Stimulated activated CD4-positive, alpha-beta T cell treated with anti-CD3 and anti-CD28 coated beads, Interleukin-12 subunit alpha, Interleukin-12 subunit beta, amount 100 ng/mL, for 24 hours (primary cell): ENCODE measurements around the gene TP53I11.
A peak's percentile ranks its signal among the peaks of the same experiment; 100 is the strongest.

ENCODE experiments used
- DNase-seq, 2 experiments: peaks; one replicate each; pipeline ENCODE4 v3.0.0-alpha.2; 2020; ENCODE audit warnings: low read depth in 2 of 2

Gene TP53I11

DNA sequence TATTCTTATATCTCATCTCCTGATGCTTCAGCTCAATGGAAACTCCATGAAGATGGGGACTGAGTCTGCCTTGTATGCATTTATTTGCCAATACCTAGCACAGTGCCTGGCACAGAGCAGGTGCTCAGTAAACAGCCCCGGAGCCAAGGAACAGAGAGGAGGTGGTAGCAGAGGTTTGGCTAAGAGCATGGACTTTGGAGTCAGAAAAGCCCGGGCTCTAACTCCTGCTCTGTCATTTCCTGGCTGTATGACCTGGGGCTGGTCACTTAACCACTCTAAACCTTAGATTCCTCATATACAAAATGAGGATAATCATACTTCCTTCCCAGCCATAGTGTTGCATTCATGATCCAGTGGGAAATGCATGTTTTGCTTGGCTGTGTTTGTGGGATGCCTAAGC is 36.6 kb downstream of the TP53I11 start:
- DNase-seq, result no peak

DNA sequence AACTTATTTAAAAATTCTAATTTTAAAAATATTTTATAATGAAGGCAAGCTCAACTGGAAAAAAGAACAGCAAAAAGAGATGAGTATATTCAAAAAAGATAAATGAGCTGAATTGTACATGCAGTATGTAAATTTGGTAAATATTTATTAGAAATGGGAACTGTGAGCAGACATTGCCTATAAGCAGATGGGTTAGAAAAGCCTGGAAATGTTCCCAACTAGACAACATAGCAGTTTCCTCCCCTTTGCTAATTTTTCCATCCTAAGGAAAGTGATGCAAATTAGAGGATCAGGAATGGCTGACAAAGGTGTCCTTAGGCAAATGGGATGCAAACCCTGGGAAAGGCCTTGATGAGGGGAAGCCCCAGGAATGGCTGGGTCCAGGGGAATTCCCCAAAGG is 37.2 kb downstream of the TP53I11 start:
- DNase-seq, result no peak

- no peak for DNase-seq
Observed at GRCh38 chr11:44912270-44912987, 38.3 kb downstream of the TP53I11 start.

GRCh38 chr11:44911029-44911814 is 39.5 kb downstream of the TP53I11 start:
- peak; percentile 64 to 90 for DNase-seq

GRCh38 chr11:44910591-44910990 is 40.1 kb downstream of the TP53I11 start:
- DNase-seq, result no peak

DNA sequence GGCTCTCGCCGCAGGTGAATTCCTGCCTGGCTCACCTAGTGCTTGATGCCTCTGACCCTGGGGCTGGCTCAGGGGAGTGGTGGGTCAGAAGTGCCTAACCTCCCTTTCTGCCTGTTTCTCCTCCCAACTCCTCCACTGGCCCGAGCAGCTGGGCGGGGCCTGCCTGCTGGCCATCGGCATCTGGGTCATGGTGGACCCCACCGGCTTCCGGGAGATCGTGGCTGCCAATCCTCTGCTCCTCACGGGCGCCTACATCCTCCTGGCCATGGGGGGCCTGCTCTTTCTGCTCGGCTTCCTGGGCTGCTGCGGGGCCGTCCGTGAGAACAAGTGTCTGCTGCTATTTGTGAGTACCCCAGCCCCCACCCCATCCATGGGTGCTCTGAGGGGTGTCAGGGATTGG is 41.1 kb downstream of the TP53I11 start:
- DNase-seq, result no peak

DNA sequence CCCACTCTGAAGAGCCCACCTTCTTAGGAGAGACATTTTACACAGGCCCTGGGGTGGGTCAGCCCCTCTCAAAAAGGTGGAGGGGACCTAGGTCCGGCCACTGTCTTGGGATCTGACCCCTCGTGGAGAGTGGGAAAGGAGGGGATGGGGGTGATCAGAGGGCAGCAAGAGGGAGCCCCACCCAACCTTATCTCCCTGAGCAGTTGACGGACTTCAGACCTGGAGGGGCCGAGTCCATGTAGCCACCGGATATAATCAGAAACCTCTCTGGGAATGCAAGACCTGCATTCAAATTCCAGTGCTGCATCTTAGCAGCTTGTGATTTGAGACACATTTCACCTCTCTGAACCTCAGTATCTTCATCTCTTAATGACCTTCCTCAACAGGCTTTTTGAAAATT is 44.0 kb downstream of the TP53I11 start:
- no peak for DNase-seq

- no peak for DNase-seq
Observed at GRCh38 chr11:44905131-44905866, 45.4 kb downstream of the TP53I11 start.

GRCh38 chr11:44904261-44905020 is 46.2 kb downstream of the TP53I11 start:
- DNase-seq, result no peak

DNA sequence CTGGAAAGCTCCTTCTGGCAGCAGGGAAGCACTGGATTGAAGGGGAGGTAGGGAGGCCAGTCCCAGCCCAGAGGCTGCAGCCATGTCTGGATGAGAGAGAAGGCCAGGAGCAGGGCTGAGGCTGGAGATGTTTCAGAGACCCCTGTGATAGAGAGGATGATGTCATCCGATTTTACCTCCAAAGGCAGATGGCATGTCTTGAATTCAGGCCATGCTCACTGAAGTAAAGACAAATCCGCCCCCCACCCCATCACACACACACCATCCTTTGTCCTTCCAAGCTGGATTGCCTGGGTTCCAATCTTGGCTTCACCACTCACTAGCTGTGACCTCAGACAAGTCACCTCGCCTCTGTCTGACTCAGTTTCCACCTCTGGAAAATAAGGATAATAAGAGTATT is 47.2 kb downstream of the TP53I11 start:
- no peak for DNase-seq

DNA sequence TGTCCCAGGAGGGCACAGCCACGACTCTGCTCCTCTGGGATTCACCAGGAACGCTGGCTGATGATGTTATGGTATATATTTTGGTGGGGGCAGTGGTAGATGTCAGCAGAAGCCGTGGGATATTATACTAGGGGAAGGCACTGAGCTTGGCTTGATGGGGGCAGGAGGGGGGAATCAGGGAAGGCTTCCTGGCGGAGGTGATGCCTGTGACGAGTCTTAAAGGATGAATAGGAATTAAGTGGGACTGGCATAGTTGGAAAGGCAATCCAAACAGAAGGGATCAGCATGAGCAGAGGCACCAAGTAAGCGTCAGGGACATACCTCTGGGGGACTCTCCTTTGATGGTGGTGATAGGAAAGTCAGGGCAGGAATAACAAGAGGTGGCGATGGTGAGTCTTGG is 47.6 kb downstream of the TP53I11 start:
- no peak for DNase-seq

DNA sequence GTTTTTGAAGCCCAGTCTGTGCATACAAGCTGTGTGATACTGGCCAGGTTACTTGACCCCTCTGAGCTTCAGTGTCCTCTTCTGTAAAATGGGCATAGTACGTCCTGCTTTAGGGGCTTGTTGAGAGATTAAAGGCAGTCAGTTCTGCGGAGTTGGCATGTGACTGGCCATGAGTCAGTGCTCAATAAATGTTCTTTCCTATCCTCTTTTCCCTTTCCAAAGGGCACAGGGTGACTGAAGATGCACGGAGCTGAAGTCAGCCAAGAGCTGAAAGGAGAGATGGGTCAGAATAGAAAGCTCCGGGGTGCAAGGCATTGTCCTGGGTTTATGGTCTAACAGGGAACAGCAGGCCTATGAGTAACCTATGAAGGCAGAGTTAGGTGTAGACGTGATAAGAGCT is 48.9 kb downstream of the TP53I11 start:
- DNase-seq, result no peak

GRCh38 chr11:44901120-44901633 is 49.5 kb downstream of the TP53I11 start:
- no peak for DNase-seq

DNA sequence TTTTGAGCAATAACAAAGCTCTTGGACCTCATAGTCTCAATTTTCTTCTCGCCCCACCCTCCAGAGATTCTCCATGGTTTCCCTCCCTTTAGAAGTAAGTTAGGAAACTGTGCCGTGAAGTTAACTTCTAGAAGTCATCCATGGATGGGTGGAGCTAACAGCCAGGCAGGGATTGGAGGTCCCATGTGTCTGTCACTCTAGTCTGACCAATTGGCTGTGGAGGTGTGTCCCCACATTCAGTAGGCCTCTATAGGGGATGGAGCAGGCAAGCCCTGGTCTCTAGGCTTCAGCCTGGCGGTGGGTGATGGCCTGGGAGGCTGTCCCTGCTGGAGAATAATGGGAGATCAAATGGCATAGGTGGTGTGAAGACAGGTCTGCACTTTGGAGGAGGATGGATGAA is 50.7 kb downstream of the TP53I11 start:
- peak in 1 of 2 experiments; percentile 39 for DNase-seq

DNA sequence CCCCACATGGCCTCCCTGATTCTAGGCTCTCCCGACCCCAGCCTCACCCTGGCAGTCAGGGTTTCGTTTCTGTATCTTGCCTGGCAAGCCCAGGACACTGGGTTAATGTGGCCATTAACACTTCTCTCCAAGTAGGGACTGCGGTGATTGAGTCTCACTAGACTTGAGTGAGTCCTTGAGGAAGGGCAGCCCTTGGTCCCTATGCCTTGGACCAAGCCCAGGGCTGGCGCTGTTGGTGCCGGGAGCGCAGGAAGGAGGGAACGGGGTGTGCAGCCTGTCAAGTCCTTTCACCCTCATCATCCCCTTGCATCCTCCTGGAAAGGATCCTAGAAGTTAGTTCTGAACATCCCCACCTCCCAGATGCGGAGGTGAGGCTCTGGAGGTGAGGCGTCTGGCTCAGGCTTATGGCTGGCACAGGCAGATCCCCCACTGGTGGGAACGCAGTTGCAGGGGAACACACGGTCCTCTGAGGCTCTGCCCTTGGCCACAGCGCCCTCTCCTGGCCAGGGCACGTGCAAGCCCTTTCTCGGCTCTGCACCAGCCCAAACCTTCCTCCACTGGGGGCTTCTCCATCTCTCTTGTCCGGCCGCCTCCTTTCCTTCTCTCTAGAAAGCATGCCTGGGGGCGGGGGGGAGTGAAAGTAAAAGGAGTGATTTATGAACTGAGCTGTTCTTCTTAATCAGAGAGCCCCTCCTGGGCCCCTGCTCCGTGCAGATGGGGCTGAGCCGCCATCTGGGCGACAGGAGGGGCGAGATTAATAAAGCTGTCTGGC is 56.7 kb downstream of the TP53I11 start:
- peak; percentile 25 to 53 for DNase-seq

DNA sequence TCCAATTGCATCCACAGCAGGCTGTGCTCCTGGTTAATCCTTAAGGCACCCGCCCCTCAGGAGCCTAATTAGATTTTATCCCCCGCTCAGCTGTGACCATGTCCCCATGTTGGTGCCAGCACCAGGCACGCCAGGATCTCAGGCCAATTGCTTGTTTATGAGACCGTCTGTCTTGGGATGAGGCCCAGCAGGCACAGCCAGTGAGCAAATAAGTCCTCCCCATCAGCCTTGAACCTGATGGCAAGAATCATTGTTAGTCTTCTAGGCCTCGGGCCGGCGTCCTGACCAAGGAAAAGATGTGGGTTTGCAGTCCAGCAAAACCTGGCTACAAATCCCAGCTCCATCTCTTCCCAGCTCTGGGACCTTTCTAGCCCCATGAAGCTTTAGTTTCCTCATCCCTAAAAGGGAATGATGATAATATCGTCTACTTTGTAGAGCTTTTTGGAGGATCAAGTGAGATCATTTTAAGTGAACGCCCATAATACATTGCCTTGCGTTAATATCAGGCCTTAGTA is 57.3 kb downstream of the TP53I11 start:
- no peak for DNase-seq

GRCh38 chr11:44892843-44893242 is 57.8 kb downstream of the TP53I11 start:
- DNase-seq, result no peak

DNA sequence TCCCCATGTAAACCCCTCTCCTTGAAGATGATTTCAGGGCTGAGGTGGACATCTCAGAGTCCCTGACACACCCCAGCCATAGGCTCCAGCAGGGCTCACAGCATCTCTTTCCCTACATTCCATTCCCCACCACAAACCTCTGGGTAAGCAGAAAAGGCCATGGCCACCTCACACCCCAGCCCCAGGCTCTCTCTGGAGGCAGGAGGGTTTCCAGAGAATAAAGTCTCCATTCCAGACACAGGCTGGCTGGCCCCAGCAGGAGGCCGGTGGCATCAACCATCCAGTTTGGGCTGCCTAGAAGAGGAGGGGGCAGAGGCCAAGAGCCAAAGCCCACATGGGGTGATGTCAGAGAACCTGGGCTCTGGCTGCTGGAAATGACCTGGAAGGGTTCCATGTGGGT is 61.4 kb downstream of the TP53I11 start:
- no peak for DNase-seq

DNA sequence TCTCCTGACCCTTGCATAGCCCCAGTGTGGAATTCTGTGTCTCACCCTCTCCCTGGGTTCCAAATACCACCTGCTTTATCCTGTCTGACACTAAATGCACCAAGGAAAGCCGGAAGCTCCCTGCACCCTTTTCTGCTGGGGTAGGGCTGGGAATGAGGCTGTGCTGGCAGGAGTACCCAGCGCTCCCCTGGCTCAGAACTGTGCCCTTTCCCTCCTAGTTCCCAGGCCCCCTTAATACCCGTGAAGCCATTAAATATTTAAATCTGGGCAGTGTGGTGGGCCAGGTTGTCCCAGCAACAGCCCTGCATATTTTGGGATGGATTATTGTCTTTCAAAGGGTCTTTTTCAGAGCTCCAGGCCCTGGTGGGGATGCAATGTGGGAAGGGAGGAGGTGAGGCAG is 63.0 kb downstream of the TP53I11 start:
- no peak for DNase-seq

- no peak for DNase-seq
Observed at GRCh38 chr11:44886790-44887140, 63.9 kb downstream of the TP53I11 start.
